ENCODE measurements around the gene PPP1CA.
A peak's percentile ranks its signal among the peaks of the same experiment; 100 is the strongest.

Gene PPP1CA

GRCh38 chr11:67442504-67443404, 41.1 kb upstream of the PPP1CA start:
- Histone ChIP-seq H3K4me3 (ENCODE audit: low read depth, low read length) (peak overlapping the region; percentile 69), H3K27ac (peak overlapping the region; percentile 38), H3K36me3 (peaks cover 24% of the 10 kb centered on the region), H3K27me3 (ENCODE audit: insufficient read depth, low read depth, severe bottlenecking) (no peaks in the 10 kb centered on the region), H3K9me3 (ENCODE audit: severe bottlenecking) (no peaks in the 10 kb centered on the region)
- TF ChIP-seq, protein P1, sequence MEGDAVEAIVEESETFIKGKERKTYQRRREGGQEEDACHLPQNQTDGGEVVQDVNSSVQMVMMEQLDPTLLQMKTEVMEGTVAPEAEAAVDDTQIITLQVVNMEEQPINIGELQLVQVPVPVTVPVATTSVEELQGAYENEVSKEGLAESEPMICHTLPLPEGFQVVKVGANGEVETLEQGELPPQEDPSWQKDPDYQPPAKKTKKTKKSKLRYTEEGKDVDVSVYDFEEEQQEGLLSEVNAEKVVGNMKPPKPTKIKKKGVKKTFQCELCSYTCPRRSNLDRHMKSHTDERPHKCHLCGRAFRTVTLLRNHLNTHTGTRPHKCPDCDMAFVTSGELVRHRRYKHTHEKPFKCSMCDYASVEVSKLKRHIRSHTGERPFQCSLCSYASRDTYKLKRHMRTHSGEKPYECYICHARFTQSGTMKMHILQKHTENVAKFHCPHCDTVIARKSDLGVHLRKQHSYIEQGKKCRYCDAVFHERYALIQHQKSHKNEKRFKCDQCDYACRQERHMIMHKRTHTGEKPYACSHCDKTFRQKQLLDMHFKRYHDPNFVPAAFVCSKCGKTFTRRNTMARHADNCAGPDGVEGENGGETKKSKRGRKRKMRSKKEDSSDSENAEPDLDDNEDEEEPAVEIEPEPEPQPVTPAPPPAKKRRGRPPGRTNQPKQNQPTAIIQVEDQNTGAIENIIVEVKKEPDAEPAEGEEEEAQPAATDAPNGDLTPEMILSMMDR (IDR thresholded peaks at IDR 0.05; ENCODE audit: low read depth, low read length): no peak
- no peak for DNase-seq

DNA sequence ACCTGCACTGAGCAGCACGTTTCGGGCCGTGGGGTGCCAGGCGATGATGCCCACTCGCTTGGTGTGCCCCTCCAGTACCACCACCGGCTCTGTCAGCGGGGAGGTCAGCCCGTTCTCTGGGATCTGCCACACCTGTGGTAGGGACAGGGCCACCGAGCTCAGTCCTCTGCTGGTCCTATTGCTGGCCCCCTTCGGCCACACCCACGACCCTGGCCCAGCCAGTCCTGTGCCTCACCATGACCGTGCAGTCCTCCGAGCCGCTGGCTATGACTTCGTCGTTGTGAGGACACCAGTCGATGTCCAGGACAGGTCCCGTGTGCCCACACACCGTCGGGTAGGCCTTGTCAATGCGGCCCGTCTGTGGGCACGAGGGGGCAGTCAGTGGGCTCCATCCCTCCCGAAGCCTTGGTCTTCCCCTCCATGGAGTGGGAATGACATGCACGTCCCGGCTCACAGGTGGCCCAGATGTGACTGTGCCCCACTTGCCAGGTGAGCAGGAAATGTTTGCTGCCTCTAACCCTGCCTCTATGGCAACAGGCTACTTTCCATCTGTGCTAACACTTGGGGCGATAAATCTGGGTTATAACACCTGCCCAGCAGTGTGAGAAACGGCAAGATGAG, 40.2 kb upstream of the PPP1CA start:
- DNase-seq: no peak
- H3K27me3 ChIP-seq (ENCODE audit: insufficient read depth, low read depth, severe bottlenecking): no peaks in the 10 kb centered on the region
- no peaks in the 10 kb centered on the region for H3K9me3 ChIP-seq (ENCODE audit: severe bottlenecking)
- no peak overlapping the region for H3K27ac ChIP-seq
- no peak overlapping the region for H3K4me3 ChIP-seq (ENCODE audit: low read depth, low read length)
- TF ChIP-seq, protein P1 (IDR thresholded peaks at IDR 0.05; ENCODE audit: low read depth, low read length): no peak
- H3K36me3 ChIP-seq: peaks cover 29% of the 10 kb centered on the region

- Histone ChIP-seq H3K4me3 (ENCODE audit: low read depth, low read length) (no peak overlapping the region), H3K27me3 (ENCODE audit: insufficient read depth, low read depth, severe bottlenecking) (no peaks in the 10 kb centered on the region), H3K27ac (no peak overlapping the region), H3K9me3 (ENCODE audit: severe bottlenecking) (no peaks in the 10 kb centered on the region), H3K36me3 (peaks cover 30% of the 10 kb centered on the region)
- no peak for DNase-seq
- TF ChIP-seq, protein P1 (IDR thresholded peaks at IDR 0.05; ENCODE audit: low read depth, low read length): no peak
These were observed 39.5 kb upstream of the PPP1CA start for GRCh38 chr11:67441098-67441563.

DNA sequence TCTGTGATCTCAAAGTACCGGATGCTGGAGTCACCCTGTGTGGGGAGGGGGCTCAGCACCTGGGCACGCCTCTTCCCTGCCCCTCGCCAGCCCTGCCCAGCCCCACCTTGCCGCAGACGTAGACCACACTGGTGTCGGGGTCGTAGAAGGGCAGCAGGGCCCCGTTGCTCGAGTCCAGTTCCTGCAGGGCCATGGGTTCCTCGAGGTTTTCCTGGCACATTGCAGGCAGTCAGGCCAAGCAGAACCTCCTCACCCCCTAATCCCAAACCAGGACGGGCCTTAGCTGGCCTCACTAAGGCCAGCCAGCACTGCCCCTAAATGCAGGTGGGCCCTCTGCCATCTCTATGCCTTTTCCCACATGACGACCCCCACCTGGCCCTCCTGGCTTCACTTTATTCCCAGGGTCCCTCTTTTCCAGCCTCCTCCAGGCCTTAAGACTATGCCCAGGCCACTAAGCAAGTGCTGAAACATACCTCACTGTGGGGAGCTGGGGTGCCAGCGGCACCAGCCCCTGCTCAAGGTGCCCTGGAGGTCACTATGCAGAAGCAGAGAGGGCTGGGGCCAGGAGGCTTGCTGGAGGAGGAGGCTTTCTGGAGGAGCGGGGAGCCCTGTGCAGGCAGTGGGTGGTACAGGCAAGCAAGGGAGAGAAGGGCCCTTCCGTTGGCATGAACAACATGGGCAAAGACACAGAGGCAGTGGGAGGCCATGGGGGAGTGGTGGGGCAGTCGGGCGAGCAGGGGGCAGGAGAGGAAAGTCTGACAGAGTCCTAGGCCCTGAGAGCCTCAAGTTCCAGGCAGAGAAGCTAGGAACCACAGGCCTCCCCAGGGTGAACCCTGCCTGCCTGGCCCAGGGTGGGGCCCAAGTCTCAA, 38.8 kb upstream of the PPP1CA start:
- TF ChIP-seq, protein P1 (IDR thresholded peaks at IDR 0.05; ENCODE audit: low read depth, low read length): no peak
- H3K27ac ChIP-seq: no peak overlapping the region

GRCh38 chr11:67439321-67440228, 37.9 kb upstream of the PPP1CA start:
- Histone ChIP-seq H3K36me3 (peaks cover 46% of the 10 kb centered on the region), H3K27ac (no peak overlapping the region), H3K4me3 (ENCODE audit: low read depth, low read length) (no peak overlapping the region), H3K9me3 (ENCODE audit: severe bottlenecking) (no peaks in the 10 kb centered on the region), H3K27me3 (ENCODE audit: insufficient read depth, low read depth, severe bottlenecking) (no peaks in the 10 kb centered on the region)
- DNase-seq: peak; percentile 64
- TF ChIP-seq, protein P1 (IDR thresholded peaks at IDR 0.05; ENCODE audit: low read depth, low read length): peak; percentile 45; the same call in 1 of the 2 replicates

More for the DNA sequence above, 38.8 kb upstream of the PPP1CA start:
- peaks cover 37% of the 10 kb centered on the region for H3K36me3 ChIP-seq
- H3K9me3 ChIP-seq (ENCODE audit: severe bottlenecking): no peaks in the 10 kb centered on the region
- H3K27me3 ChIP-seq (ENCODE audit: insufficient read depth, low read depth, severe bottlenecking): no peaks in the 10 kb centered on the region
- no peak overlapping the region for H3K4me3 ChIP-seq (ENCODE audit: low read depth, low read length)
- DNase-seq: no peak

Measured in WERI-Rb-1 (cell line).